ENCODE results near the gene ZNF419. TPM values are rescaled to one million over a fixed set of nuclear protein-coding genes. Genes with fewer than 3 reads are reported as not detected.

Gene ZNF419
- total and polyA plus RNA-seq, 12 donors = 5.0 to 9.2 (median 7.8) TPM

GRCh38 chr19:57527136-57527881 lies 39.8 kb downstream of the ZNF419 start, which contains the start of gene ZNF549:
Gene ZNF549 (plus strand): TSS chr19:57527356. CDS start chr19:57527574, 218 bp downstream.
- 0% methylated on average over 64 of the region's 64 CpGs for WGBS, 2 donors
- Histone ChIP-seq H3K4me1 (peaks cover 9 to 18% (median 13%) of the 10 kb centered on the region in 9 donors), H3K27ac (peak within 1 kb of the TSS in 9 of 10 donors; percentile 60 to 89 (median 84)), H3K27me3 (no peaks in the 10 kb centered on the region), H3K4me3 (peak within 1 kb of the TSS; percentile 66 to 98 (median 89)), H3K36me3 (peaks cover 0 to 26% (median 17%) of the 10 kb centered on the region in 9 donors), H3K9me3 (peaks cover 0 to 40% (median 7%) of the 10 kb centered on the region in 11 donors)
- TF ChIP-seq CTCF (IDR thresholded peaks at IDR 0.05) = no peak
- intact Hi-C loops (cut with DNase I) = no loop called here
- peak; percentile 87 to 90 for DNase-seq
- peak; percentile 100 for ATAC-seq

- Histone ChIP-seq H3K27ac (no peak overlapping the region), H3K36me3 (peaks cover 0 to 100% (median 95%) of the 10 kb centered on the region in 9 donors), H3K4me3 (no peak overlapping the region), H3K9me3 (peaks cover 0 to 100% (median 83%) of the 10 kb centered on the region in 11 donors), H3K4me1 (no peaks in the 10 kb centered on the region), H3K27me3 (no peaks in the 10 kb centered on the region)
- 97 to 100% methylated on average over 7 of the region's 7 CpGs for WGBS, 2 donors
- TF ChIP-seq CTCF (IDR thresholded peaks at IDR 0.05) = no peak
- intact Hi-C loops (cut with DNase I) = no loop called here
- ATAC-seq (no peak), DNase-seq (no peak)
Observed at GRCh38 chr19:57537953-57538547, 50.5 kb downstream of the ZNF419 start.

Other genes starting within 250 kb of the ZNF419 start
- gene ZNF805, start 247.1 kb upstream of the ZNF419 start, total RNA-seq = 10 to 100 TPM in 8 of 10 donors, 1 to 10 TPM in 2; 9.4 to 14.7 (median 11.5) TPM
- gene ZNF805, start 247.1 kb upstream of the ZNF419 start, polyA plus RNA-seq = under 1 TPM; 0.77 to 0.88 TPM
- gene ZNF460, start 207.3 kb upstream of the ZNF419 start, total RNA-seq = 10 to 100 TPM; 22.9 to 50.3 (median 41.1) TPM
- 1 to 10 TPM in 1 of 2 donors, under 1 TPM in 1; 0.42 to 4.7 TPM for gene ZNF460, start 207.3 kb upstream of the ZNF419 start, polyA plus RNA-seq
- gene ZNF543, start 167.3 kb upstream of the ZNF419 start, total RNA-seq = 1 to 10 TPM; 5.5 to 9.2 (median 7.0) TPM
- 1 to 10 TPM in 1 of 2 donors, under 1 TPM in 1; 0.86 to 2.1 TPM for gene ZNF543, start 167.3 kb upstream of the ZNF419 start, polyA plus RNA-seq
- 10 to 100 TPM in 8 of 10 donors, 1 to 10 TPM in 2; 8.0 to 15.7 (median 11.4) TPM for gene ZNF304, start 136.5 kb upstream of the ZNF419 start, total RNA-seq
- 1 to 10 TPM; 3.4 to 3.7 TPM for gene ZNF304, start 136.5 kb upstream of the ZNF419 start, polyA plus RNA-seq
- 10 to 100 TPM in 7 of 10 donors, 1 to 10 TPM in 3; 8.1 to 18.8 (median 11.4) TPM for gene TRAPPC2B, start 124.2 kb upstream of the ZNF419 start, total RNA-seq
- gene TRAPPC2B, start 124.2 kb upstream of the ZNF419 start, polyA plus RNA-seq = 10 to 100 TPM; 31.8 to 37.5 TPM
- 1 to 10 TPM; 2.0 to 4.2 (median 2.8) TPM for gene ZNF547, start 124.2 kb upstream of the ZNF419 start, total RNA-seq
- 1 to 10 TPM; 1.4 to 4.2 TPM for gene ZNF547, start 124.2 kb upstream of the ZNF419 start, polyA plus RNA-seq
- 10 to 100 TPM; 12.7 to 18.8 (median 14.2) TPM for gene ZNF548, start 97.9 kb upstream of the ZNF419 start, total RNA-seq
- gene ZNF548, start 97.9 kb upstream of the ZNF419 start, polyA plus RNA-seq = 1 to 10 TPM; 5.3 to 7.8 TPM
- gene ZNF17, start 76.6 kb upstream of the ZNF419 start, total RNA-seq = 10 to 100 TPM in 5 of 10 donors, 1 to 10 TPM in 5; 7.7 to 11.6 (median 10.0) TPM
- gene ZNF17, start 76.6 kb upstream of the ZNF419 start, polyA plus RNA-seq = 1 to 10 TPM; 3.4 to 4.2 TPM
- 1 to 10 TPM; 1.7 to 7.7 (median 2.4) TPM for gene ZNF749, start 52.4 kb upstream of the ZNF419 start, total RNA-seq
- gene ZNF749, start 52.4 kb upstream of the ZNF419 start, polyA plus RNA-seq = 10 to 100 TPM in 1 of 2 donors, 1 to 10 TPM in 1; 2.9 to 12.8 TPM
- 1 to 10 TPM; 1.9 to 6.5 (median 4.5) TPM for gene VN1R1, start 30.6 kb upstream of the ZNF419 start, total RNA-seq
- 1 to 10 TPM in 1 of 2 donors, under 1 TPM in 1; 0.88 to 1.8 TPM for gene VN1R1, start 30.6 kb upstream of the ZNF419 start, polyA plus RNA-seq
- 10 to 100 TPM; 18.6 to 27.4 (median 23.2) TPM for gene ZNF772, start 10.2 kb upstream of the ZNF419 start, total RNA-seq
- gene ZNF772, start 10.2 kb upstream of the ZNF419 start, polyA plus RNA-seq = 1 to 10 TPM; 2.4 to 2.7 TPM
- gene ZNF773, start 12.2 kb downstream of the ZNF419 start, total RNA-seq = 1 to 10 TPM; 3.1 to 6.4 (median 5.0) TPM
- 1 to 10 TPM; 2.4 to 3.2 TPM for gene ZNF773, start 12.2 kb downstream of the ZNF419 start, polyA plus RNA-seq
- 1 to 10 TPM; 3.0 to 5.1 (median 3.8) TPM for gene ZNF549, start 39.6 kb downstream of the ZNF419 start, total RNA-seq
- gene ZNF549, start 39.6 kb downstream of the ZNF419 start, polyA plus RNA-seq = 1 to 10 TPM; 2.1 to 2.9 TPM
- 1 to 10 TPM; 4.6 to 9.7 (median 7.5) TPM for gene ZNF550, start 72.1 kb downstream of the ZNF419 start, total RNA-seq
- 1 to 10 TPM; 3.3 to 6.7 TPM for gene ZNF550, start 72.1 kb downstream of the ZNF419 start, polyA plus RNA-seq
- 1 to 10 TPM; 2.9 to 6.5 (median 4.6) TPM for gene ZNF416, start 91.2 kb downstream of the ZNF419 start, total RNA-seq
- 1 to 10 TPM; 1.7 to 3.0 TPM for gene ZNF416, start 91.2 kb downstream of the ZNF419 start, polyA plus RNA-seq
- 1 to 10 TPM; 2.7 to 5.4 (median 4.5) TPM for gene ZIK1, start 96.4 kb downstream of the ZNF419 start, total RNA-seq
- 1 to 10 TPM; 1.2 to 3.7 TPM for gene ZIK1, start 96.4 kb downstream of the ZNF419 start, polyA plus RNA-seq
- gene ZNF530, start 112.1 kb downstream of the ZNF419 start, total RNA-seq = 1 to 10 TPM; 3.2 to 5.6 (median 4.4) TPM
- gene ZNF530, start 112.1 kb downstream of the ZNF419 start, polyA plus RNA-seq = 1 to 10 TPM; 4.7 to 5.8 TPM
- 10 to 100 TPM in 8 of 10 donors, 1 to 10 TPM in 2; 9.5 to 18.0 (median 12.7) TPM for gene ZNF134, start 126.5 kb downstream of the ZNF419 start, total RNA-seq
- gene ZNF134, start 126.5 kb downstream of the ZNF419 start, polyA plus RNA-seq = 1 to 10 TPM; 5.4 to 6.2 TPM
- 10 to 100 TPM in 6 of 10 donors, 1 to 10 TPM in 4; 9.2 to 14.1 (median 10.4) TPM for gene ZNF211, start 145.4 kb downstream of the ZNF419 start, total RNA-seq
- gene ZNF211, start 145.4 kb downstream of the ZNF419 start, polyA plus RNA-seq = 10 to 100 TPM in 1 of 2 donors, 1 to 10 TPM in 1; 5.7 to 26.6 TPM
- under 1 TPM in 5 of 10 donors, not detected in 5; 0.10 to 0.57 (median 0.19) TPM for gene ZSCAN4, start 181.2 kb downstream of the ZNF419 start, total RNA-seq
- gene ZSCAN4, start 181.2 kb downstream of the ZNF419 start, polyA plus RNA-seq = under 1 TPM; 0.03 to 0.29 TPM
- 1 to 10 TPM; 3.3 to 5.5 (median 4.1) TPM for gene ZNF551, start 194.2 kb downstream of the ZNF419 start, total RNA-seq
- 1 to 10 TPM; 1.8 to 1.9 TPM for gene ZNF551, start 194.2 kb downstream of the ZNF419 start, polyA plus RNA-seq
- gene ZNF154, start 221.5 kb downstream of the ZNF419 start, total RNA-seq = 1 to 10 TPM; 2.8 to 5.7 (median 4.4) TPM
- 1 to 10 TPM; 1.2 to 6.4 TPM for gene ZNF154, start 221.5 kb downstream of the ZNF419 start, polyA plus RNA-seq
- gene ZNF671, start 239.9 kb downstream of the ZNF419 start, total RNA-seq = 10 to 100 TPM in 1 of 10 donors, 1 to 10 TPM in 9; 5.8 to 10.4 (median 7.7) TPM
- gene ZNF671, start 239.9 kb downstream of the ZNF419 start, polyA plus RNA-seq = 1 to 10 TPM; 3.9 to 6.8 TPM

All from heart right ventricle (tissue), 16 donors.